GM13976 (cell line): Measurements from ENCODE around the gene ADAMTS19.
"Not testable (repeated sequence)": the region's sequence is repeated elsewhere in the genome, so short reads cannot be mapped to it uniquely, and the experiment has no call there.

ENCODE experiments used
- DNase-seq: peaks from one replicate; pipeline ENCODE4 v3.0.0; 2012; ENCODE audit warnings: low spot score
- in situ Hi-C: fragments of 300-500 bp; cut with MboI; formaldehyde crosslinking; loops from one replicate; pipeline ENCODE4 v1.12.0; 2022; ENCODE audit warnings: low sequenced_read_pairs, mixed read lengths, inconsistent platforms; ENCODE audit not compliant: unreplicated experiment
- TF ChIP-seq, protein P1 (sequence below): IDR thresholded peaks from 2 replicates; pipeline ENCODE4 v1.5.1; 2012; ENCODE audit warnings: borderline replicate concordance, mild to moderate bottlenecking; ENCODE audit not compliant: insufficient read depth; ENCODE audit errors: extremely low read depth, missing control alignments, control extremely low read depth

Gene ADAMTS19

DNA sequence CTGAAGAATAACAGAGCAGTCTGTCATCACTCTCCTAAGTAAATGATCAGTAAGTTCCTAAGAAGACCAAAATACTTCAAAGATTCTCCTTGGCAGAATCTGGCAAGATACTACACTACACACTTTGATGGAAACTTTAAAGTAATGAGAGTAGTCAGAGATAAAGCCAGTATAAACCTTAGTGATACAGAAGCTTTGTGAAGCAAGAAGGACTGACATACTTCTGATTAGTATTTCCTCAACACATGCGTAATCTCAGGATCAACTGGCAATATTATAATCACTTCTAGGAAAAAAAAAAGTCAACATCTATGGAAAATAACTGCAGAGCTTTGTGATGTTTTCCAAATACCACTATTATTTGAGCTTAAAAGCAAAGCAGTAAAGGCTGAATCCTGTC is 34.0 kb upstream of the ADAMTS19 start:
- in situ Hi-C loops: no loop called here
- TF ChIP-seq, protein P1, sequence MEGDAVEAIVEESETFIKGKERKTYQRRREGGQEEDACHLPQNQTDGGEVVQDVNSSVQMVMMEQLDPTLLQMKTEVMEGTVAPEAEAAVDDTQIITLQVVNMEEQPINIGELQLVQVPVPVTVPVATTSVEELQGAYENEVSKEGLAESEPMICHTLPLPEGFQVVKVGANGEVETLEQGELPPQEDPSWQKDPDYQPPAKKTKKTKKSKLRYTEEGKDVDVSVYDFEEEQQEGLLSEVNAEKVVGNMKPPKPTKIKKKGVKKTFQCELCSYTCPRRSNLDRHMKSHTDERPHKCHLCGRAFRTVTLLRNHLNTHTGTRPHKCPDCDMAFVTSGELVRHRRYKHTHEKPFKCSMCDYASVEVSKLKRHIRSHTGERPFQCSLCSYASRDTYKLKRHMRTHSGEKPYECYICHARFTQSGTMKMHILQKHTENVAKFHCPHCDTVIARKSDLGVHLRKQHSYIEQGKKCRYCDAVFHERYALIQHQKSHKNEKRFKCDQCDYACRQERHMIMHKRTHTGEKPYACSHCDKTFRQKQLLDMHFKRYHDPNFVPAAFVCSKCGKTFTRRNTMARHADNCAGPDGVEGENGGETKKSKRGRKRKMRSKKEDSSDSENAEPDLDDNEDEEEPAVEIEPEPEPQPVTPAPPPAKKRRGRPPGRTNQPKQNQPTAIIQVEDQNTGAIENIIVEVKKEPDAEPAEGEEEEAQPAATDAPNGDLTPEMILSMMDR: no peak
- DNase-seq: no peak

DNA sequence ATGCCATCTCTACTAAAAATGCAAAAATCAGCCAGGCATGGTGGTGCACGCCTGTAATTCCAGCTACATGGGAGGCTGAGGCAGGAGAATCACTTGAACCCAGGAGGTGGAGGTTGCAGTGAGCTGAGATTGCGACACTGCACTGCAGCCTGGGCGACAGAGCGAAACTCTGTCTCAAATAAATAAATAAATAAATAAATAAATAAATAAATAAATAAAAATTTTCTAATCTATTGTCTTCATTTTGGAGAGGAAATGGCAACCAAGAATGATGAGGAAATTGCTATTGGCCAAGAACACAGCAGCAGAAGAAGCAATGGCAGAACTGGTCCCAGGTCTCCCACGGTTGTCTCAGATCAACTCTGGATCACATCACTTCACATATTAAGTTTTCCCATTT is 31.5 kb upstream of the ADAMTS19 start:
- in situ Hi-C loops: not testable (repeated sequence)

DNA sequence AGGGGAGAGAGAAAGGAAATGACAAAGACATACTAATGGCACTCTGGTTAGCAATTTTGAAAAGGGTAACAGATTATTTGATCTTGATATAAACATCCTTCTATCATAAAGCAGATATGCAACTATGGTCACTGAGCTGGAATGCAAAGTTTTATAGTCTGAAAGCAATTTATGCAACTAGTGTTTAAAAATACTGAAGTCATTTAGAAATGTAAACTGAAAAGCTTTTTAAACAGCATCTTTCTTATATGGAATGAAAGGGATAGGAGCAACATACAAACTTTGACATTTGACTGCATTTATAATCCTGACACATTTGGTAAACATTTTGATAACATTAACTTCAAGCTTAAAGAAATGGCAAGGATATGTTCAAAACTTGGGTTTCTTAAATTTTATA is 28.7 kb upstream of the ADAMTS19 start:
- TF ChIP-seq, protein P1: no peak
- in situ Hi-C loops: no loop called here
- DNase-seq: no peak

More for the DNA sequence above, 31.5 kb upstream of the ADAMTS19 start:
- DNase-seq: not testable (repeated sequence)

DNA sequence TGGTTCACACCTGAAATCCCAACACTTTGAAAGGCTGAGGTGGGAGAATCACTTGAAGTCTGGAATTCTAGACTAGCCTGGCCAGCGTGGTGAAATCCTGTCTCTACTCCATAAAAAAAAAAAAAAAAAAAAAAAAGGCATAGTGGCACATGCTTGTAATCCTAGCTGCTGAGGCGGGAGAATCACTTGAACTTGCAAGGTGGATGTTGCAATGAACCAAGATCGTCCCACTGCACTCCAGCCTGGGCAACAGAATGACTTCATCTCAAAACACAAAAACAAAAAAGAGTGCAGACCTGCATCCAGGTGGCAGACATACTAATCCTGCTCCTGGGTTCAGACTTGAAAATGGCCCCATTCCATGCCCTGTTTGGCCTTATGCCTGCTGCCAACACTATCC is 21.8 kb upstream of the ADAMTS19 start:
- in situ Hi-C loops: no loop called here
- TF ChIP-seq, protein P1: no peak
- no peak for DNase-seq

DNA sequence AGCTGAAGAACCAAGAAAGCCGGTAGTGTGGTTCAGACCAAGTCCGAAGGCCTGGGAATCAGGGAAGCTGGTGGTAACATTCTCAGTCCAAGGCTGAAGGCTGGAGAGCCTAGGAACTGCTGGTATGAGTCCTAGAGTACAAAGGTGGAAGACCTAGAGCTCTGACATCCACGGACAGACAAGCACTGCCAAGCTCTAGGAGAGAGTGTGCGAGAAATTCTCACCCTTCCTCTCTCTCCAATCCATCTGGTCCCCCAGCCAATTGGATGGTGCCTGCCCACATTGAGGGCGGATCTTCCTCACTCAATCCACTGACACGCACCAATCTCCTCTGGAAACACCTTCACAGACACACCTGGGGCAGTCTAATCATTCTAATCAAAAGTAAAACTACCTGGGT is 19.7 kb upstream of the ADAMTS19 start:
- in situ Hi-C loops: no loop called here
- DNase-seq: no peak
- TF ChIP-seq, protein P1: no peak

DNA sequence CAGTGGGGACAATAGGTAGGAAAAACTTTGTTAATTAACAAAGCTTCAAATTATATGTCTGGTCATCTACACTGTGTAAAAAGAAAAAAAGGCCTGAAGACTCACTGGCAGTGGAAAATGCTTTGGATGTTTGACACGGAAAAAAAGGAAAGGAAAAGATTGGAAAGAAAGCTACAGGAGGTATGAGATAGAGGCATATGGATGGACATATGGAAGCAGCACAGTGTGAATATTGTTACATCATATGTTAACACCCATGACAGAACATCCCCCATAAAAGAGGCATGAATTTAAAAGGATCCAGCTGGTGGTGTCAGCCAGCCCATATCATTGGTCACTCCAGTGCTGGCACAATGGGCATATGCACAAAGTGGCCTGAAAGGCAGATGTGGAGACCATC is 19.0 kb upstream of the ADAMTS19 start:
- TF ChIP-seq, protein P1: no peak
- in situ Hi-C loops: no loop called here
- no peak for DNase-seq

DNA sequence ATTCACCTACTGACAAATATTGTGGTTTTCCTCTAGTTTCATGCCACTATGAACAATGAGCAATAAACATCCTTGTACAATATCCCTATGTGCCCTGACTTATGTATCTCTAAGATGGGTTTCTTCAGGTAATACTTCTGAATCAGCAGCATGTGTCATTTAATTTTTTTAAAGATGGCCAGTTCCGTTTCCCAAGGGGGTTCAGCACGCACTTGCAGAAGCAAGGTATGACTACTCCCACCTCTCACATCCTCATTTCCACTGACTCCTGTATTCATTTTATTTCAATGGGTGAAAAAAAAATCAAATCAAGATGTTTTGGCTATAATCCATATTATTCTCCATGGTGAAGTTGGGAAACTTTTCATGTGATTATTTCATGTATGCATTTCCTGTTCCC is 14.7 kb upstream of the ADAMTS19 start:
- TF ChIP-seq, protein P1: no peak
- no peak for DNase-seq
- in situ Hi-C loops: no loop called here

DNA sequence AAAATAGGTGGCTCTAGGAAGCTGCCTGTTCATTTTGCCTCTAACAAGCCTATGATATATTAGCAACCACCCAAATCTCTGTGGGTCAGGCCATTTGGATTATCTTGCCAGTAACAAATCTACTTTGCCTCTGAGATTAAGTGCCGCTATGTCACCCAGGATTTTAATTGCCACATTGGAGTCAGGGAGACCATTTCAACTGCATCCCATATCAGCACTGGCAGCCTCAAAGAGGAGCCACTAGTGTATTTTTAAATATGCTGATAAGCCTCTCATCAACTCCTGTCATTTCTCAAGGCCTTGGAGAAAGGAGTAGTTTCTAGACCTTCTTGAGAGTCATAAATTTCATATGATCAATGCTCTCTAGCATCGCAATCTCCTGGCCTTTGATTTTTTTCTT is 12.1 kb upstream of the ADAMTS19 start:
- DNase-seq: no peak
- TF ChIP-seq, protein P1: no peak
- in situ Hi-C loops: no loop called here
